ENCODE data around the gene BRAT1. TPM values are rescaled to one million over a fixed set of nuclear protein-coding genes. Genes with fewer than 3 reads are reported as not detected.
"Not testable (repeated sequence)": the region's sequence is repeated elsewhere in the genome, so short reads cannot be mapped to it uniquely, and the experiment has no call there.

The BRAT1 gene
- polyA plus RNA-seq, 1 experiment = 6.2 TPM

DNA sequence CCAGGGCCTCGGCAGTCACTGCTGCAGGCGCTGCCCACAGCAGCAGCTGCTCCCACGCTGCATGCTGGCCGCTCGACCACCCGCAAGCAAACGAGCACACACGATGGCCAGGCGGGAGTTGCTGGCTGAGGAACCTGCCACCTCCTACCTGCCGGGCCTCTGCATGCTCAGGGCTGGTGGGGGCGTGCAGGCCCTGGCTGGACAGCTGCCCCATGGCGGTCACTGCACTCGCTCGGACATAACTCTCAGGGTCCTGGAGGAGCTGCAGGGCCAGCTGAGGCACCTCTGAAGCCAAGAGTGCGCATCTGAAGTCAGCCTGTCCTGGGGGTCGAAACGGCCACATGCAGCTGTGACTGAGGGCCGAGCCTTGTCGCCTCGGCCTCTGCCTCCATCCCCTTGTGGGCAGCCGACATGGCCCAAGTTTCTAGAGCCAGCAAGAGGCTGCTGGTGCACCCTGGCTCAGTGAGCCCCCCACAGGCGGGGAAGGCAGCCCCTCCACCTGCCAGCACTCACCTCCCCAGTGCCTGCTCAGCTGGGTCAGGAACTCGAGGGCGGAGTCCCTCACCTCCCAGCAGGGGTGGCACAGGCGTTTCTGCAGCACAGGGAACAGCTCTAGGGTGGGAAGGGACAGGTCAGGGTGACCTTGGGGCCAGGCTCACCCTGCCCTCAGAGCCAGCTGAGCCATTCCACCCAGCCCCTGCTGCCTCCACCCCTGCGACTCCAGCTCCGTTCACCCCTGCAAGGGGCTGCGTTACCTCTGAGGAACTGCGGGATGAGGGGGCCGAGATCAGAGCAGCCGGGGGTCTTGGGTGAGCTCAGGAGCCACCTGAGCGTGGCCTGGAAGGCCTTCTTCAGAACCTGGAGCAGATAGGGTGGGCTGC lies 16.1 kb downstream of the BRAT1 start:
- POLR2A ChIA-PET = no interaction called here
- CTCF ChIA-PET = no interaction called here
- no peak for DNase-seq (ENCODE audit: low read depth, low spot score)

DNA sequence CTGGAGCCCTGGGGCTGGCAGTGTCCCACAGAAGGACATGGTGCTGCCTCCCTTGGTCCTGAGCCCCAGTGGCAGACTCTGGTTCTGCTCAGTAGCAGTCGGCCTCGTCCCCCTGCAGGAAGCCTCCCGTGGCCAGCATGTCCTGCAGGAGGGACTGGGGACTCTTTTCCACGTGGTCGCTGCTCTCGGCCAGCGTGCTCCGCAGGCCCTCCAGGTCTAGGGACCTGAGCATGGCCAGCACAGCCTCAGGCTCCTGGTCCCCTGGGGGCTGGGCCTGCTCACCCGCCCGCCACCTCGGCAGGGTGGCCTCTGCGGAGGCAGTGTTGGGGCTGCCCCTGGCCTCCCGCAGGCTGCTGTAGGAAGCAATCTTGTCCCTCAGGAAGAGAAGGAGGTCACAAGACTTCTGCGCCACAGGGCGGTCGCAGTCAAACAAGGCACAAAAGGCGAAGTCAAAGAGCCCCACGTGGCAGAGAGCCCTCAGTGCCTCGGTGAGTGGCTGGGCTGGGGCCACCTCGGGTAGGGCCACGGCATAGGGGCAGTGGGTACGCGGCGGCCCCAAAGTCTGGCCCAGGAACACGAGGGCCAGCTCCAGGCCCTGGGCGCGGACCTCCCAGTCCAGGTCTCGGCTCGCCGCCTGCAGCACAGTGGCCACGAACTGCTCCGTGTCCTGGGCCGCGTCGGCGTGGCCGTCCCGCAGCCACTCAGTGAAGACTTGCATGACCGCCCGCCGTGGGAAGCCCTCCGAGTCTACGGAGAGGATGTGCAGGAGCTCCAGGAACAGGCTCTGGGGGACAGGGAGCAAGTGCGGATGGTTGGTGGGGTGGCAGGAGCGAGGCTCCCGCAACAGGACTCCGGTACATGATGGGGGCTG lies 17.1 kb downstream of the BRAT1 start:
- Histone ChIP-seq H3K4me3 (ENCODE audit: low read depth, low read length) (no peak overlapping the region), H3K9me3 (ENCODE audit: control insufficient read depth, insufficient read depth, low read length) (no peaks in the 10 kb centered on the region; the same call in 1 of the 2 replicates), H3K27ac (ENCODE audit: low read depth, low read length) (no peak overlapping the region), H3K27me3 (ENCODE audit: control insufficient read depth, insufficient read depth, low read length) (no peaks in the 10 kb centered on the region)
- CTCF ChIA-PET = no interaction called here
- TF ChIP-seq, protein P1, sequence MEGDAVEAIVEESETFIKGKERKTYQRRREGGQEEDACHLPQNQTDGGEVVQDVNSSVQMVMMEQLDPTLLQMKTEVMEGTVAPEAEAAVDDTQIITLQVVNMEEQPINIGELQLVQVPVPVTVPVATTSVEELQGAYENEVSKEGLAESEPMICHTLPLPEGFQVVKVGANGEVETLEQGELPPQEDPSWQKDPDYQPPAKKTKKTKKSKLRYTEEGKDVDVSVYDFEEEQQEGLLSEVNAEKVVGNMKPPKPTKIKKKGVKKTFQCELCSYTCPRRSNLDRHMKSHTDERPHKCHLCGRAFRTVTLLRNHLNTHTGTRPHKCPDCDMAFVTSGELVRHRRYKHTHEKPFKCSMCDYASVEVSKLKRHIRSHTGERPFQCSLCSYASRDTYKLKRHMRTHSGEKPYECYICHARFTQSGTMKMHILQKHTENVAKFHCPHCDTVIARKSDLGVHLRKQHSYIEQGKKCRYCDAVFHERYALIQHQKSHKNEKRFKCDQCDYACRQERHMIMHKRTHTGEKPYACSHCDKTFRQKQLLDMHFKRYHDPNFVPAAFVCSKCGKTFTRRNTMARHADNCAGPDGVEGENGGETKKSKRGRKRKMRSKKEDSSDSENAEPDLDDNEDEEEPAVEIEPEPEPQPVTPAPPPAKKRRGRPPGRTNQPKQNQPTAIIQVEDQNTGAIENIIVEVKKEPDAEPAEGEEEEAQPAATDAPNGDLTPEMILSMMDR (IDR thresholded peaks at IDR 0.05; ENCODE audit: low read depth, low read length) = no peak
- no peak for DNase-seq (ENCODE audit: low read depth, low spot score)
- POLR2A ChIA-PET = no interaction called here

More for the DNA sequence above, 16.1 kb downstream of the BRAT1 start:
- Histone ChIP-seq H3K9me3 (ENCODE audit: control insufficient read depth, insufficient read depth, low read length) (no peaks in the 10 kb centered on the region; the same call in 1 of the 2 replicates), H3K27ac (ENCODE audit: low read depth, low read length) (no peak overlapping the region), H3K27me3 (ENCODE audit: control insufficient read depth, insufficient read depth, low read length) (no peaks in the 10 kb centered on the region), H3K4me3 (ENCODE audit: low read depth, low read length) (no peak overlapping the region)
- TF ChIP-seq, protein P1 (IDR thresholded peaks at IDR 0.05; ENCODE audit: low read depth, low read length) = no peak

- H3K27me3 ChIP-seq (ENCODE audit: control insufficient read depth, insufficient read depth, low read length); DNase-seq (ENCODE audit: low read depth, low spot score); H3K4me3 ChIP-seq (ENCODE audit: low read depth, low read length); CTCF ChIA-PET; H3K9me3 ChIP-seq (ENCODE audit: control insufficient read depth, insufficient read depth, low read length); H3K27ac ChIP-seq (ENCODE audit: low read depth, low read length): not testable (repeated sequence)
- POLR2A ChIA-PET = interaction anchor here (0.7 kb wide), 2 partner anchors 10 to 140 kb away, joined by 3 to 4 read pairs; no protein-coding TSS in a partner anchor
Observed at GRCh38 chr7:2535872-2536627, 19.3 kb downstream of the BRAT1 start.

DNA sequence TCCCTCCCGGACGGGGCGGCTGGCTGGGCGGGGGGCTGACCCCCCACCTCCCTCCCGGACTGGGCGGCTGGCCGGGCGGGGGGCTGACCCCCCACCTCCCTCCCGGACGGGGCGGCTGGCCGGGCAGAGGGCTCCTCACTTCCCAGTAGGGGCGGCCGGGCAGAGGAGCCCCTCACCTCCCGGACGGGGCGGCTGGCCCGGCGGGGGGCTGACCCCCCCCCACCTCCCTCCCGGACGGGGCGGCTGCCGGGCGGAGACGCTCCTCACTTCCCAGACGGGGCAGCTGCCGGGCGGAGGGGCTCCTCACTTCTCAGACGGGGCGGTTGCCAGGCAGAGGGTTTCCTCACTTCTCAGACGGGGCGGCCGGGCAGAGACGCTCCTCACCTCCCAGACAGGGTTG lies 21.1 kb downstream of the BRAT1 start:
- H3K4me3 ChIP-seq (ENCODE audit: low read depth, low read length); CTCF ChIA-PET; H3K9me3 ChIP-seq (ENCODE audit: control insufficient read depth, insufficient read depth, low read length); H3K27me3 ChIP-seq (ENCODE audit: control insufficient read depth, insufficient read depth, low read length); H3K27ac ChIP-seq (ENCODE audit: low read depth, low read length); POLR2A ChIA-PET; DNase-seq (ENCODE audit: low read depth, low spot score): not testable (repeated sequence)

- H3K4me3 ChIP-seq (ENCODE audit: low read depth, low read length); H3K27me3 ChIP-seq (ENCODE audit: control insufficient read depth, insufficient read depth, low read length); CTCF ChIA-PET; POLR2A ChIA-PET; H3K9me3 ChIP-seq (ENCODE audit: control insufficient read depth, insufficient read depth, low read length); DNase-seq (ENCODE audit: low read depth, low spot score); H3K27ac ChIP-seq (ENCODE audit: low read depth, low read length): not testable (repeated sequence)
Observed at GRCh38 chr7:2533566-2533965, 21.8 kb downstream of the BRAT1 start.

DNA sequence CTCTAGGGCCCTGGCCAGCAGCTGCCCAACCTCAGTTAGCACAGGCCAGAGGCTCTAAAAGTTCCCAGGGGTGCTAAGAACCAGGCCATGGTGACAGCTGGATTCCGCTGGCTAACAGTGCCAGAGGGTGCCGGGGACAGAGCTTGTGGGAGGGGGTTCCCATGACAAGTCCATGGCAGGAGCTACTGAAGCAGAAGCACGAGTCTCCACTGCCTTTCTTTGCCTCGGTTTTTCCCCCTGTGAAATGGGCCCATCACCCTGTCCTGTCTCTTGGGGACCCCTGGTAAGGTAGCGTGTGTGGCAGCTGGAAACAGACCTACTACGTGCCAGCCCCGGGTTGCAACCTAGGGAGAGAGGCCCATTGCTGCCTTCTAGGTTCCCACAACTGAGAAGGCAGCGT lies 22.5 kb downstream of the BRAT1 start:
- CTCF ChIA-PET; H3K4me3 ChIP-seq (ENCODE audit: low read depth, low read length); H3K9me3 ChIP-seq (ENCODE audit: control insufficient read depth, insufficient read depth, low read length); H3K27ac ChIP-seq (ENCODE audit: low read depth, low read length); H3K27me3 ChIP-seq (ENCODE audit: control insufficient read depth, insufficient read depth, low read length); POLR2A ChIA-PET; DNase-seq (ENCODE audit: low read depth, low spot score): not testable (repeated sequence)

GRCh38 chr7:2532199-2532772 lies 23.0 kb downstream of the BRAT1 start:
- H3K4me3 ChIP-seq (ENCODE audit: low read depth, low read length); H3K27me3 ChIP-seq (ENCODE audit: control insufficient read depth, insufficient read depth, low read length); DNase-seq (ENCODE audit: low read depth, low spot score); H3K9me3 ChIP-seq (ENCODE audit: control insufficient read depth, insufficient read depth, low read length); H3K27ac ChIP-seq (ENCODE audit: low read depth, low read length); POLR2A ChIA-PET; CTCF ChIA-PET: not testable (repeated sequence)

DNA sequence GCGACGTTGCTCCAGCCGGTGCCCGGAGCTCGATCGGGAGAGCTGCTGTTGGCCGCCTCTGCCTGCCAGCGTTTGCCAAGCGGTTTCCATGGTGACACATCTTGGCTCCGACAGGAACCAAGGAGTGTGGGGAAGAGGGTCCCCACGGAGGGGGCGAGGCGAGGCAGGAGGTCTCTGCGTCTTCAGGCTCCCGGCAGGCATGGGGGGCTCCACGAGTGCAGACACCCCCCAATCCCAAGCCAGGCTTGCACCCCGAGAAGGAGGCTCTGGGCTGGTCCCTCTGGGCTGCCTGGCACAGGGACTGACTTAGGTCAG lies 23.6 kb downstream of the BRAT1 start:
- H3K27me3 ChIP-seq (ENCODE audit: control insufficient read depth, insufficient read depth, low read length); CTCF ChIA-PET; H3K27ac ChIP-seq (ENCODE audit: low read depth, low read length); DNase-seq (ENCODE audit: low read depth, low spot score); POLR2A ChIA-PET; H3K9me3 ChIP-seq (ENCODE audit: control insufficient read depth, insufficient read depth, low read length); H3K4me3 ChIP-seq (ENCODE audit: low read depth, low read length): not testable (repeated sequence)

- H3K27me3 ChIP-seq (ENCODE audit: control insufficient read depth, insufficient read depth, low read length); DNase-seq (ENCODE audit: low read depth, low spot score); CTCF ChIA-PET; POLR2A ChIA-PET; H3K27ac ChIP-seq (ENCODE audit: low read depth, low read length); H3K4me3 ChIP-seq (ENCODE audit: low read depth, low read length); H3K9me3 ChIP-seq (ENCODE audit: control insufficient read depth, insufficient read depth, low read length): not testable (repeated sequence)
Observed at GRCh38 chr7:2530994-2531795, 24.1 kb downstream of the BRAT1 start.

All from AG04450 (cell line).